Stimulated activated CD4-positive, alpha-beta T cell treated with anti-CD3 and anti-CD28 coated beads, TNF-alpha, amount 100 ng/mL, for 4 hours (primary cell): Measurements from ENCODE around the gene ZNF628.

ENCODE experiments used
- DNase-seq, 3 experiments: peaks; one replicate each; pipeline ENCODE4 v3.0.0-alpha.2; 2020; ENCODE audit warnings: low read depth in 3 of 3

Gene ZNF628

DNA sequence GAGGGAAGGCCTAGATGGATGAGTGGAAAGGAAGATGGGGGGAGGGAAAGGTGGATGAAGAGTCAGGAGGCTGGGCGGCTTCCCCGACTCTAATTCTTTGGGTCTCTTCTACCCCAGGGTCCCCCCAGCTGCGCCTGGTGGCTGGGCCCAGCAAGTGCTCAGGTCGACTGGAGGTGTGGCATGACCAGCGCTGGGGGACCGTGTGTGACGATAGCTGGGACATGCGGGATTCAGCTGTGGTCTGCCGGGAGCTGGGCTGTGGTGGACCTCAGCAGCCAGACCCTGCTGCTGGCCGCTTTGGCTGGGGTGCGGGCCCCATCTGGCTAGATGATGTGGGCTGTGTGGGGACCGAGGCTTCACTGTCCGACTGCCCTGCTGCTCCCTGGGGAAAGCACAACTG is 21.3 kb downstream of the ZNF628 start:
- DNase-seq, result no peak

- no peak for DNase-seq
Observed at GRCh38 chr19:55498246-55498840, 21.9 kb downstream of the ZNF628 start.

GRCh38 chr19:55500368-55500952 is 24.0 kb downstream of the ZNF628 start:
- DNase-seq, result no peak

DNA sequence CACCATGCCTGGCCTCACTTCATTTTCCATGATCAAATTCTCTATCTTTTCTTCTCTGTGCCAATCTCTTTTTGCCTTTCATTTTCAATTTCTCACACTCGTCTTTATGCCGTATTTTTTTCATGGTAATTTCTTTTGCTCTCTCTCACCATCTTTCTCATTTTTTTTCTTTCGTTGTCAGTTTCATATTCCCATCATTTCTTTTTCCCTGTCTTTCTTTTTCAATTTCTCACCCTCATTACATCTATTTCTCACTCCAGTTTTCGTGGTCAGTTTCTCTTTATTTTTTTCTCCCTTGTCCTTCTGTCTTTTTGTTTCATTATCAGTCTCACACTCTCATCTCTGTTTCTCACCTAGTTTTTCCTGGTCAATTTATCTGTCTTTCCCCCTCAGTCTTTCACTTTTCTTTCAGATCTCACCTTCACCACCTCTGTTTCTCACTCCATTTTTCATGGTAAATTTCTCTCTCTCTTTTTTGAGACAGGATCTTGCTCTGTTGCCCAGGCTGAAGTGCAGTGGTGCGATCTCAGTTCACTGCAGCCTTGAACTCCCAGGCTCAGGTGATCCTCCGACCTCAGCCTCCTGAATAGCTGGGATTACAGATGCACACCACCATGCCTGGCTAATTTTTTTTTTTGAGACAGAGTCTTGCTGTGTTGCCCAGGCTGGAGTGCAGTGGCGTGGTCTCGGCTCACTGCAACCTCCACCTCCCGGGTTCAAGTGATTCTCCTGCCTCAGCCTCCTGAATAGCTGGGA is 26.0 kb downstream of the ZNF628 start:
- no peak for DNase-seq

DNA sequence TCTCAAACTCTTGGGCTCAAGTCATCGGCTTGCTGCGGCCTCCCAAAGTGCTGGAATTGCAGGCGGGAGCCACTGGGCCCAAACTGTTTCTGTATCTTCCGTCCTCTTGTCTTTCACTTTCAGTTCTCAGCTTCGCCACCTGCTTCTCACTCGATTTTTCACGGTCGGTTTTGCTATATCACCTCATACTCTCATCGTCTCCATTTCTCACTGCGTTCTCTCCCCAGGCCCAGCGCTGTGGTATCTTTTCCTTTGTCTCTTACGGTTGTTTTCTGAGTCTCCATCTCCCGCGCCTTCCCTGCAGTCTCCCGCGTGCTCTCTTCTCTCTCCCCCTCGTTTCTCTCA is 26.7 kb downstream of the ZNF628 start:
- no peak for DNase-seq

GRCh38 chr19:55503502-55504251 is 27.3 kb downstream of the ZNF628 start:
- DNase-seq, result peak; percentile 85 to 96 (median 88)

GRCh38 chr19:55504252-55504603 is 27.8 kb downstream of the ZNF628 start:
- DNase-seq, result no peak

DNA sequence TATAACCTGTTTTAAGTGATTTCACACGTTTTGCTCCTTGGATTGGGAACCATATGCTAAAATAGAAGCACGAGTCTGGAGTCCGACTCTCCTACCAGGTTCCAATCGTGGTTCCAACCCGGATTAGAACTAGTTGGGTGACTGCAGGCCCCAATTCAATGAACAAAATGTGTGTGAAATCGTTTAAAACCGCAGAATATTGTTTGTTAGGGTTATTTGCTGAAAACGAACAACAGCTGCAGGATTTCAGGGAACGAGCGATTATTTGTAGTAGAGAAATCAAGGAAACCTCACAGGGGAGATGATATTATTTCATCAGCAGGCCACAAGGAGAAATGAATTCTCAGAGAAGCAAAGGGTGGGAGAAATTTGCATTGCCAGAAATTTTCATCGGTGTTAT is 28.6 kb downstream of the ZNF628 start:
- no peak for DNase-seq

GRCh38 chr19:55508120-55508519 is 31.7 kb downstream of the ZNF628 start:
- no peak for DNase-seq

DNA sequence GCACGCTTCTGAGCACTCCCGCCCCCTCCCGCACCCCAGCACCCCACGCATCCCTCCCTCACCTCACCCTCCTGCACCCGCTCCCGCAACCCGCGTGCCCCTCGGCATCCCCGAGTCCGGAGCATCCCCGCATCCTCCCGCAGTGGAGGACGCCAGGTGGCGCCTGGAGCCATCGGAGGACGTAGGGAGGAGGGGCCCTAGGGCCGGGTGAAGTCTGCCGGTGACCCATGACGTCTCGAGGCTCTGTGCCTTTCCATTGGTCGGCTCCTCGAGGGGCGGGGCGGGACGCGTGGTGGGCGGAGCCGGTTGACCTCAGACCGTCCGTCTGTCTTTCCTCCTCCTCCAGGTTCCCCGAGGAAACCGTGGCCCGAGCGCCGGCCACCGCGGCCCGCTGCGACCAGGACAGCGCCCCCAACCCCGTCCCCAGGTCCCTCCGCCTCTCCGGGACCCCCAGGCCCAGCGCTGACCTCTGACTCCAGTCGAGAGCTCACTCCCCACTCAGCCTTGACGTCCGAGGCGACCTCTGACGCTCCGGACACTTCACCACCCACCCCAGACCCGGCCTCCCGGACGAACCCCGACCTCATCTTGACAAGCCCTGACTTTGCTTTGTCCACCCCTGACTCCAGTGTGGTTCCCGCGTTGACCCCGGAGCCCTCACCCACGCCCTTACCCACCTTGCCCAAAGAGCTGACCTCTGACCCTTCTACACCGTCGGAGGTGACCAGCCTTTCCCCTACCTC is 40.6 kb downstream of the ZNF628 start:
- peak; percentile 83 to 86 (median 83) for DNase-seq

DNA sequence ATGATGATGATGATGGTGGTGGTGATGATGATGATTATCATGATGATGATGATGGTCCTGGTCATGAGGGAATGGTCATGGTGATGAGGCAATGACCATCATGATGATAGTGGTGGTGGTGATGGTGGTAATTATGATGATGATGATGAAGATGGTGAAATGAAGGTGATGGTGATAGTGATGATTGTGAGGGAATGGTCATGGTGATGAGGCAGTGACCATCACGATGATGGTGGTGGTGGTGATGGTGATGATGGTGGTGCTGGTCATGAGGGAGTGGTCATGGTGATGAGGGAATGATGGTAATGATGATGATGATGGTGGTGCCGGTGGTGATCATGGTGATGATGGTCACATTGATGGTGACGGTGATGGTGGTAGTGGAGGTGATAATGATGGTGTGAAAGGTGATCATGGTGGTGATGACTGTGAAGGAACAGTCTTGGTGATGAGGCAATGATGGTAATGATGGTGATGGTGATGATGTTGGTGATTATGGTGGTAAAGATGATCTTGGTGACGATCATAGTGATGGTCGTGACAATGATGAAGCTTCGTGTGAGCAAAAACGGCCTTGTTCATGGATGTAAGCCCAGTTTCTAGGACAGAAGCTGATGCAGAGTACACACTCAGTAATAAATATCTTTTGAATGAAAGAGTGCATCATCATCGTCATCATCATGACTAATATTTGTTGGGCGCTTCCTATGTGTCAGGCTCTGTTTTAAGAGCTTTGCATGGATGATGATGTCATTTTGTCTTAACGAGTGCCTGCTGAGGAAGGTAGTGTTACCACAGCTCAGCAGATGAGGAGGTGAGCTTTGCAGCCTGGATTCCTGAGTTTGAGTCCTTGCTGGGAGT is 43.3 kb downstream of the ZNF628 start:
- no peak for DNase-seq

- DNase-seq, result no peak
Observed at GRCh38 chr19:55520691-55521292, 44.4 kb downstream of the ZNF628 start.

DNA sequence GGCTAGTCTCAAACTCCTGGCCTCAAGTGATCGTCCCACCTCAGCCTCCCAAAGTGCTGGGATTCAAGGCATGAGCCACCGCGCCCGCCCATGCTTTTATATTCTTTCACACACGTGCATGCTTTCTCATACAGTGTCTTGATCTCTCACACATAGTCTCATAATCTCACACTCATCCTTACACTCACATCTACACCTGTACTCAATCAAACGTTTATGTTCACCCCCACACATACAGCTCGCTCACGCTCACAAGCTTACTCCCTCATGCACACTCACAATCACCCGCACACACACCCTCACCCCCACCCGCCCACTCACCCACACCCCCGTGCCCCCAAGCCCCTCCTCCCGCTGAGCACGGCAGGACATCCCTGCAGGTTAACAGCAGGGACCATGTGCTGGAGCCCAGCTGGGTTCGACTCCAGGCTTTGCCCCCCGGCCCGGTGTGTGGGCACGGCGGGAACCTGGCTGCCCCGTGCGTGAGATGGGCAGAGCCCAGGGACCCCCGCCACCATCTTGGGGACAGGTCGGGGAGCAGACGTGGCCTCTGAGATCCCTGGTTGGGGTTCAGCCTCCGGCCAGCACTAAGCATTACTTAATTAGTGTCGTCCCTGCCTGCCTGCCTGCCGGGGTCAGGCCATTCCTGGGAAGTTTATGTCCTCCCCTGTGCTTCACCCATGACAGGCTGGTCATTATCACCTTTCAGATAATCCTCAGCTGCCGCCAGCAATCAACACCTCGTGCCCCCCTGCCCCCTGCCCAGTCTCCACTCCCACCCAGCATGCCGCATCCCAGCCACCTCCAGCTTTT is 49.1 kb downstream of the ZNF628 start:
- no peak for DNase-seq

DNA sequence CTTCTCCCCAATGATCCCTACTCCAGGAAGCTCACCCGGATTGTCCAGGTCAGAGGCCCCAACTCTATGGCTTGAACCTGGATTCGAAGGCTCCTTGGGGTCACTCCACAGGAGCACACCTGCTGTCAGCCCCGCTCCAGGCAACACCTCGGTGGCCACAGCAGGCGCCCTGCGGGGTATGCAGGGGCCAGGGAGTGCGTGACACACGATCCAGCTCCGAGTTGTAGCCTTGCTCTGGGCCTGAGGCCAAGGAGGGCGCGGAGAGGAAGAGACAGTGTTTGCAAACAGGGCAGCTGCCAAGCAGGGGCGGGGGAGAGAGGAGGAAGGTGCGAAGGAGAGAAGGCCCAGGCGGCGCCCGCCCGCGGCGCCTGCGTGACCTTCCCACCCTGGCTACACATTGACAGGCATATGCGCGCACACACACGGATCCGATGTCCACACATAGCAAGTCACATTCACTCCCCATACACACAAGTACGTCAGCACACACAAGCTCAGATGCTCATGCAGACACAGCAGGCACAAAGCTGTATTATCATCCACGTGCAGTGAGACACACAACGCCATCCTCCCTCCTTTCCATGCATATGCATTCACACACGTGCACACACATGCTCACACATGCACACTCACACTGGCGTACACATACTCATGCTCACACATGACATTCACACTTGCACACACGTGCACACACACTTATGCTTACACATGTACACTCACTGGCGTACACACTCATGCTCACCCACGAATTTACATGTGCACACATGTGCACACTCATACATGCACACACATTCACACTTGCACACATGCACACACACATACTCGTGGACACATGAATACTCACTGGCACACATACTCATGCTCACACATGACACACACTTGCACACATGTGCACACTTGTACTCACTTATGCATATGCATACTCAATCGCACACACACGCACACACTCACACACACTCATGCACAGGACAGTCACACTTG is 50.1 kb downstream of the ZNF628 start:
- no peak for DNase-seq

GRCh38 chr19:55527197-55528029 is 51.0 kb downstream of the ZNF628 start:
- no peak for DNase-seq

DNA sequence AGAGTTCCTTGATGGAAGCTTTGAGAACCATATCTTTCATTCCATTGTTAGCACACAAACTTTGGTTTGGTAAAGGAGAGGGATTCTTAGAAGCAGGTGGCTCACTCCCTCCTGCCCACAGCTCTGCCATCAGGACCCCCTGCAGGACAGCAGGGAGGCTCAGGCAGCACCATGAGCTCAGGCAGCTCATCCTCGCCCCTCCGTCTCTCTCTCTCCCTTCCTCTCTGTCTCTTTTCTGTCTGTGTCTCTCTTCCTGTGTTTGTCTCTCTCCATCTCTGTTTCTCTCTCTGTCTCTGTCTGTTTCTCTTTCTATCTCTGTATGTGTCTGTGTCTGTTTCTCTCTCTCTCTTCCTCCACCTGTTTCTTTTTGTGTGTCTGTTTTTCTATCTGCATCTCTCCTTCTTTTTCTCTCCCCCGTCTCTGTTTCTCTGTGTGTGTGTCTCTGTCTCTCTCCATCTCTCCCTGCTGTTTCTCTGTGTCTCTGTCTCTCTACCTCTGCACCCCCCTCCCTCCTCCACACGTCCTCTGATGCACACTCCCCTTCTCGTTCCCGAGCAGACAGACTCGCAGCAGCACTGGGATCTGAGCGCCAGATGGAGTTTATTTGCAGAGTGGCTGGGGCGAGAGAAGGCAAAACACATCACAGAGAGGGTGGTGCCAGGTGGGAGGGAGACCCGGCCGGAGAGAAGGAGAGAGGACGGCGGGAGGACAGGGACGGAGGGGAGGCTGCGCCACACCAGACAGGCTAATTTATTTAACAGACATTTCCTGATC is 51.8 kb downstream of the ZNF628 start:
- no peak for DNase-seq
